Mesendoderm (in vitro differentiated cells): Measurements from ENCODE around the gene ZNF597.

Experiments
- DNase-seq: peaks from one replicate; pipeline ENCODE4 v3.0.0; 2013
- H2AK5ac ChIP-seq: 2 replicates; pipeline ENCODE4 v1.6.1; 2013; ENCODE audit warnings: low read length, inconsistent platforms
- H2BK120ac ChIP-seq: 2 replicates; pipeline ENCODE4 v1.6.1; 2013; ENCODE audit warnings: low read depth, mild to moderate bottlenecking, low read length, moderate library complexity, mixed read lengths
- H2BK15ac ChIP-seq: replicated peaks from 2 replicates; pipeline ENCODE4 v1.6.1; 2013; ENCODE audit warnings: low read depth, mild to moderate bottlenecking, moderate library complexity
- H2BK5ac ChIP-seq: 2 replicates; pipeline ENCODE4 v1.6.1; 2013; ENCODE audit warnings: low read length, inconsistent platforms
- H3K18ac ChIP-seq: 2 replicates; pipeline ENCODE4 v1.6.1; 2013; ENCODE audit warnings: mild to moderate bottlenecking, low read length, mixed read lengths
- H3K23ac ChIP-seq: one replicate; pipeline ENCODE4 v1.6.1; 2013; ENCODE audit warnings: low read length
- H3K27ac ChIP-seq: 2 replicates; pipeline ENCODE4 v1.5.1; 2013; ENCODE audit warnings: low read depth, mild to moderate bottlenecking, inconsistent platforms, low read length, moderate library complexity
- H3K27me3 ChIP-seq: 2 replicates; pipeline ENCODE4 v1.6.1; 2013; ENCODE audit warnings: low read length, control low read depth, mild to moderate bottlenecking, inconsistent platforms; ENCODE audit not compliant: insufficient read depth, poor library complexity
- H3K36me3 ChIP-seq: 2 replicates; pipeline ENCODE4 v1.6.1; 2013; ENCODE audit warnings: low read length, inconsistent platforms; ENCODE audit not compliant: control insufficient read depth, insufficient read depth
- H3K4ac ChIP-seq: one replicate; pipeline ENCODE4 v1.6.1; 2013; ENCODE audit warnings: low read depth, mild to moderate bottlenecking, low read length, moderate library complexity
- H3K4me1 ChIP-seq: 2 replicates; pipeline ENCODE4 v1.6.1; 2013; ENCODE audit warnings: low read depth, low read length, inconsistent platforms; ENCODE audit not compliant: control insufficient read depth
- H3K4me2 ChIP-seq: 2 replicates; pipeline ENCODE4 v1.6.1; 2013; ENCODE audit warnings: low read length
- H3K4me3 ChIP-seq: 2 replicates; pipeline ENCODE4 v1.5.1; 2013; ENCODE audit warnings: mild to moderate bottlenecking, low read length
- H3K56ac ChIP-seq: one replicate; pipeline ENCODE4 v1.6.1; 2013; ENCODE audit warnings: low read length
- H3K79me1 ChIP-seq: 2 replicates; pipeline ENCODE4 v1.6.1; 2013; ENCODE audit warnings: low read length, inconsistent platforms
- H3K79me2 ChIP-seq: 2 replicates; pipeline ENCODE4 v1.6.1; 2013; ENCODE audit warnings: mild to moderate bottlenecking, low read length; ENCODE audit not compliant: control insufficient read depth, insufficient read depth
- H3K9ac ChIP-seq: 2 replicates; pipeline ENCODE4 v1.6.1; 2013; ENCODE audit warnings: low read length, inconsistent platforms
- H4K5ac ChIP-seq: one replicate; pipeline ENCODE4 v1.6.1; 2013; ENCODE audit warnings: low read length
- H4K8ac ChIP-seq: one replicate; pipeline ENCODE4 v1.6.1; 2013; ENCODE audit warnings: low read depth, mild to moderate bottlenecking, control low read depth, low read length, moderate library complexity
- WGBS: extraction: QIAGEN DNeasy Blood & Tissue Kit; methylation state at CpG from one replicate; pipeline ENCODE4 v1.1.7; 2013; ENCODE audit warnings: low lambda C conversion rate, missing lambda C conversion rate; ENCODE audit not compliant: insufficient coverage; ENCODE audit errors: extremely low coverage; 5-methylcytosine and 5-hydroxymethylcytosine counted together

Gene ZNF597

DNA sequence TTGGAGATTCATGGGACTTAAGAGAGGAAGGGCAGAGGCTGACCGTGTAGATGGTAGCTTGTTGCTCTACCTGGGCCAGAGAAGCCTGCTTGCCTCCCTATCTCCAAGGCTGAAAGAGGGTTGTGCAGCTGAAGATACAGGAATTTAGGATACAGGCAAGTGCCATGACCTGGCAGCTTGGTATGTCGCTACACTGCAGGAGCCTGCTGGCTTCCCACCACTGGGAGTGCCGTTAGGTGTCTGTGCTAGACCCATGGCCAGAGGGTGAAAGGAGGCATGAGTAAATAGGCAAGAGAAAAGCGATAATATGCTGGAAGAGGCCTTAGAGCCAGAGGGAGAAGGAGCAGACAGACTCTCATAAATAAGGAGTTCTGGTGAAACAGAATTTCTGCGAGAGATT lies 10.8 kb upstream of the ZNF597 start:
- no peak overlapping the region for H3K4me3 ChIP-seq
- no peaks in the 10 kb centered on the region for H3K27me3 ChIP-seq
- no peak overlapping the region for H2BK120ac ChIP-seq
- H3K4me2 ChIP-seq, result no peak overlapping the region
- H3K9ac ChIP-seq, result no peak overlapping the region
- H3K4ac ChIP-seq, result no peak overlapping the region
- H3K4me1 ChIP-seq, result peaks cover 4% of the 10 kb centered on the region
- peak; percentile 92 for DNase-seq
- H3K18ac ChIP-seq, result no peak overlapping the region
- no peaks in the 10 kb centered on the region for H3K36me3 ChIP-seq
- no peak overlapping the region for H4K8ac ChIP-seq
- H3K79me2 ChIP-seq, result peaks cover 9% of the 10 kb centered on the region
- H4K5ac ChIP-seq, result no peak overlapping the region
- no peak overlapping the region for H2BK15ac ChIP-seq
- H3K27ac ChIP-seq, result no peak overlapping the region
- no CpG with 5 or more reads among the region's 5 CpGs for WGBS
- H3K56ac ChIP-seq, result no peak overlapping the region
- peaks cover 4% of the 10 kb centered on the region for H3K79me1 ChIP-seq
- H2AK5ac ChIP-seq, result no peak overlapping the region
- H3K23ac ChIP-seq, result no peak overlapping the region
- no peak overlapping the region for H2BK5ac ChIP-seq

DNA sequence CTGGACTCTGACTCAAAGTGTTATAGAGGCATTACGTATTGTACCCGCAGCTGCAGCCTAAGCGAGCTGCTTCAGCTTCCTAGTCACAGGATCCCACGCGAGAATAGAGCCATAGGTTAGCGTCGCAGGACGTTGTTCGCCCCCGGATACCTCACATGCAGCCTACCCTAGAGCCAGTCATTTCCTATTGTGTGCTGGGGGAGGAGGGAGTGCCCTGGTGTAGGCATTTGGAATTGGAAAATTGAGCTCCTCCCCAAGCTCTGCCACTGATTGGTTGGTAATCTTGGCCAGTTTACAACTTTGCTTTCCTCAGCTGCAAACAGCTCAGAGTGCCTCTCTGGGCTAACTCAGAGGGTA lies 706 bp upstream of the ZNF597 start:
- peak; percentile 76 for DNase-seq
- H3K27ac ChIP-seq, result no peak overlapping the region

DNA sequence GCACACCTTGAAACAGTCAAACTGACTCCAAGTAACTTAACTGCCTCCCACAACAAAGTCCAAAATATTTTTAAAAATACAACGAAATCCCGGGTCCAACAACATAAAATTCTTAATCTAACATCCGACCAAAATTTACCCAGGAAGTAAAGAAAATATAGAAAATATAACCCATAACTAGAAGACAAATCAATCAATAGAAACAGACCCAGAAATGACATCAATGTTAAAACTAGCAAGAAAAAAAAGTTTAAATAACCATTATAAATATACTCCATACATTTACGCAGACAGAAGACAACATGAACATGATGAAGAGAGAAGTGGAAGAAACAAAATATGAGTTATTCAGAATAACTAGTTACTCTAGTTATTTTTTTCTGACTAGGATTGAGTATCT lies 3.7 kb downstream of the ZNF597 start:
- Histone ChIP-seq H3K4me3 (no peak overlapping the region), H3K36me3 (no peaks in the 10 kb centered on the region), H3K23ac (no peak overlapping the region), H3K4me2 (no peak overlapping the region), H3K4me1 (no peaks in the 10 kb centered on the region), H2AK5ac (no peak overlapping the region), H2BK15ac (no peak overlapping the region), H3K79me1 (peaks cover 3% of the 10 kb centered on the region), H3K18ac (no peak overlapping the region), H3K79me2 (peaks cover 10% of the 10 kb centered on the region), H2BK5ac (no peak overlapping the region), H3K9ac (no peak overlapping the region), H2BK120ac (no peak overlapping the region), H4K5ac (no peak overlapping the region), H3K56ac (no peak overlapping the region), H3K4ac (no peak overlapping the region), H3K27ac (no peak overlapping the region), H3K27me3 (no peaks in the 10 kb centered on the region), H4K8ac (no peak overlapping the region)
- DNase-seq, result no peak
- WGBS, result 100% methylated on average over 3 of the region's 4 CpGs

More for the DNA sequence above, 706 bp upstream of the ZNF597 start:
- no peaks in the 10 kb centered on the region for H3K27me3 ChIP-seq
- H3K4ac ChIP-seq, result no peak overlapping the region
- H3K79me1 ChIP-seq, result peaks cover 3% of the 10 kb centered on the region
- H3K4me2 ChIP-seq, result peak overlapping the region; percentile 65
- H3K4me3 ChIP-seq, result peak overlapping the region; percentile 84
- H3K18ac ChIP-seq, result no peak overlapping the region
- H2AK5ac ChIP-seq, result no peak overlapping the region
- H3K9ac ChIP-seq, result peak overlapping the region; percentile 85
- H3K56ac ChIP-seq, result peak overlapping the region; percentile 93
- no peak overlapping the region for H4K8ac ChIP-seq
- H2BK5ac ChIP-seq, result no peak overlapping the region
- no peak overlapping the region for H2BK120ac ChIP-seq
- no peaks in the 10 kb centered on the region for H3K4me1 ChIP-seq
- no peak overlapping the region for H4K5ac ChIP-seq
- H3K79me2 ChIP-seq, result peaks cover 10% of the 10 kb centered on the region
- no peak overlapping the region for H3K23ac ChIP-seq
- H2BK15ac ChIP-seq, result no peak overlapping the region
- peaks cover 2% of the 10 kb centered on the region for H3K36me3 ChIP-seq
- WGBS, result no CpG with 5 or more reads among the region's 10 CpGs

DNA sequence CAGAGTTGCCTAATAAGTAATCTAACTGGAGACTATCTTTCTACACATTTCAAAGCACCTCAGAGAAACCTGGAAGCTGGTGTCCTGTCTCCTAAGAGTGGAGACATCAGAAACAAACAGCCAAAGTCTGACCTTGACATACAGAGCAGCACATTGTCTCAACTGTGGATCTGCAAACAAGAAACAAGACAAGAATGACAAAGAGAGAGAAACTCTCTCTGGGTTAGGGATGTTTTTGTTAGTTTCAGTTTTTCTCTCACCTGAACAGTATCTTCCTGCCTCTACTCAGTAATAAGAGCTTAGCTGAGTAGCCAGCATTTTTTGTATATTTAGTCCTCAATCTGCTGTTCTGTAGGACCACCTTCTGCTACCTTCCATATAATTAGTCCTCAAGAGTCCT lies 8.9 kb downstream of the ZNF597 start:
- Histone ChIP-seq H3K4me3 (no peak overlapping the region), H2BK15ac (no peak overlapping the region), H3K4ac (no peak overlapping the region), H3K23ac (no peak overlapping the region), H3K9ac (no peak overlapping the region), H4K5ac (no peak overlapping the region), H3K36me3 (no peaks in the 10 kb centered on the region), H3K27me3 (no peaks in the 10 kb centered on the region), H3K27ac (no peak overlapping the region), H3K79me2 (no peaks in the 10 kb centered on the region), H4K8ac (no peak overlapping the region), H2BK120ac (no peak overlapping the region), H2BK5ac (no peak overlapping the region), H3K18ac (no peak overlapping the region), H3K79me1 (no peaks in the 10 kb centered on the region), H3K56ac (no peak overlapping the region), H2AK5ac (no peak overlapping the region), H3K4me1 (no peaks in the 10 kb centered on the region), H3K4me2 (no peak overlapping the region)
- no peak for DNase-seq

DNA sequence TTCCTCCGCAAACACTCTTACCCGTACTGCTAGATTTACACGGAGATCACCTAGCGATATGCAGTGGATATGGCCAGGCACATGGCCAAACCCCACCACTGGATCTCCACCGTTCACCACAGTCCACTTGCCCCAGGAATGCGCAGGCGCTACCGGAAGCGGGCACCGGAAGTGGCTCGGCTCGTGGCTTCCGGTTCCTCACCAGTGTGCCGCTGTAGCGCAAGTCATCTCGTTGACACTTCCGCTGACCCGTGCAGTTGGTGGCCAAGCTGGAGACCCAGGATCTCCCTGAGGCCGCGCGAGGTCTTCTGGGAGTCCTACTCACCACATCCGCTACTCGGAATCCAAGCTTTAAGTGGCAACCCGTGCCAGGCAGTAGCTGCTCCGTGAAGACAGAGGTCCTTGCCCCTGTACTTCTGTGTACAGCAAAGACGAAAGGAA lies 11.5 kb downstream of the ZNF597 start:
- H3K18ac ChIP-seq, result no peak overlapping the region
- H2BK120ac ChIP-seq, result no peak overlapping the region
- H4K8ac ChIP-seq, result no peak overlapping the region
- DNase-seq, result no peak
- no peak overlapping the region for H3K27ac ChIP-seq
- H3K23ac ChIP-seq, result no peak overlapping the region
- no peak overlapping the region for H2BK5ac ChIP-seq
- no peak overlapping the region for H3K9ac ChIP-seq
- H3K79me1 ChIP-seq, result no peaks in the 10 kb centered on the region
- H3K36me3 ChIP-seq, result no peaks in the 10 kb centered on the region
- no peaks in the 10 kb centered on the region for H3K27me3 ChIP-seq
- no peak overlapping the region for H3K56ac ChIP-seq
- H3K4me3 ChIP-seq, result no peak overlapping the region
- H2BK15ac ChIP-seq, result no peak overlapping the region
- H3K79me2 ChIP-seq, result no peaks in the 10 kb centered on the region
- no peaks in the 10 kb centered on the region for H3K4me1 ChIP-seq
- no peak overlapping the region for H3K4ac ChIP-seq
- no CpG with 5 or more reads among the region's 26 CpGs for WGBS
- no peak overlapping the region for H2AK5ac ChIP-seq
- H3K4me2 ChIP-seq, result no peak overlapping the region
- no peak overlapping the region for H4K5ac ChIP-seq

DNA sequence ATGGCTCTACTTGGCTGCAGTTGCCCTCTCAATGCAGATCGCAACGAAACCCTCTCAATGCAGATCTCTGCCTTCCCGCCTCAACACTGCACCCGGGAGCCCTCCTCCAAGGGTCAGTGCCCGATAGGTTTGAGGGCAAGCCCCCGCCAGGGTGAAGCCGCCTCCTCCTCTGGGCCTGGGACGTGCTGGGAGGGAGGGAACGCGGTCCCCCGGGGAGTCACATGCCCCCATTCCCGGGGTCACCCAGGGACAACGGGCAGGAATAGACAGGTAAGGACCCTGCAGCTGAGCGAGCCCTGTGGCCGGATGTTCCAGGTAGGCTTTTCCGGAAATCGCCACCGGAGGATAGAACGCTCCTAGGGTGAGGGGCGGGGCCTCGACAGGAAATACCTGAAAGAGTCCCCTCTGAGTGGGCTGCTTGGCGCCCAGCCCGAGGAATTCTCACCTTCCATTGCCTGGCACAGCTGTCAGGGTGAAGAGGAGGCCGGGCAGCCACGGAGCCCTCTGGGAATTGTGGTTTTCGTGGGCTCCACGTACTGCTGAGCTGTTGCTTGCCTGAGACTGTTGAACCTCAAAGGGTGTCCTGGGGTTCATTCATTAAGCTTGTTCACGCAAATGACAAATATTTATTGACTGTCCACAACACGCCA lies 29.4 kb downstream of the ZNF597 start:
- no CpG with 5 or more reads among the region's 29 CpGs for WGBS
- H2AK5ac ChIP-seq, result no peak overlapping the region
- H2BK120ac ChIP-seq, result no peak overlapping the region
- H3K4me1 ChIP-seq, result no peaks in the 10 kb centered on the region
- H3K79me2 ChIP-seq, result no peaks in the 10 kb centered on the region
- H4K8ac ChIP-seq, result no peak overlapping the region
- H3K27me3 ChIP-seq, result no peaks in the 10 kb centered on the region
- H3K4me2 ChIP-seq, result no peak overlapping the region
- H3K4me3 ChIP-seq, result no peak overlapping the region
- H3K36me3 ChIP-seq, result peaks cover 1% of the 10 kb centered on the region
- no peak overlapping the region for H4K5ac ChIP-seq
- H3K4ac ChIP-seq, result no peak overlapping the region
- H2BK5ac ChIP-seq, result no peak overlapping the region
- no peak overlapping the region for H3K23ac ChIP-seq
- H3K18ac ChIP-seq, result no peak overlapping the region
- H3K56ac ChIP-seq, result no peak overlapping the region
- H3K27ac ChIP-seq, result no peak overlapping the region
- no peak overlapping the region for H2BK15ac ChIP-seq
- H3K79me1 ChIP-seq, result no peaks in the 10 kb centered on the region
- DNase-seq, result peak; percentile 11
- H3K9ac ChIP-seq, result no peak overlapping the region
